ENCODE results near the gene C3orf70.
A peak's percentile ranks its signal among the peaks of the same experiment; 100 is the strongest.

Gene C3orf70

GRCh38 chr3:185151964-185152409 lies 873 bp downstream of the C3orf70 start:
- 0 out of 2 replicates have a peak, but pooled peaks have one; percentile 15 for TF ChIP-seq TCF12 (IDR thresholded peaks at IDR 0.05; ENCODE audit: low read depth)
- TF ChIP-seq TEAD4 (IDR thresholded peaks at IDR 0.05) = no peak
- no peak for TF ChIP-seq TAF1 (IDR thresholded peaks at IDR 0.05; ENCODE audit: low read depth)

- TF ChIP-seq NFIC (IDR thresholded peaks at IDR 0.05) = no peak
- no peak for TF ChIP-seq REST (IDR thresholded peaks at IDR 0.05; ENCODE audit: low read depth)
- TF ChIP-seq CREB1 (IDR thresholded peaks at IDR 0.05; ENCODE audit: low read depth) = no peak
- TF ChIP-seq RAD21 (IDR thresholded peaks at IDR 0.05; ENCODE audit: low read depth) = no peak
Observed at GRCh38 chr3:185151101-185151963, 1.5 kb downstream of the C3orf70 start.

- no peak for TF ChIP-seq USF1 (IDR thresholded peaks at IDR 0.05)
- TF ChIP-seq EP300 (IDR thresholded peaks at IDR 0.05; ENCODE audit: borderline replicate concordance) = no peak
- no peak for TF ChIP-seq YY1 (IDR thresholded peaks at IDR 0.05; ENCODE audit: low read depth)
- TF ChIP-seq NFIC (IDR thresholded peaks at IDR 0.05) = no peak
- TF ChIP-seq RAD21 (IDR thresholded peaks at IDR 0.05; ENCODE audit: low read depth) = no peak
- TF ChIP-seq TAF1 (IDR thresholded peaks at IDR 0.05; ENCODE audit: low read depth) = no peak
- no peak for TF ChIP-seq CREB1 (IDR thresholded peaks at IDR 0.05; ENCODE audit: low read depth)
- TF ChIP-seq FOXM1 (IDR thresholded peaks at IDR 0.05; ENCODE audit: borderline replicate concordance, low read depth) = no peak
- no peak for TF ChIP-seq MAX (IDR thresholded peaks at IDR 0.05)
- TF ChIP-seq CEBPB (IDR thresholded peaks at IDR 0.05) = no peak
- no peak for TF ChIP-seq EGR1 (IDR thresholded peaks at IDR 0.05)
- TF ChIP-seq TCF12 (IDR thresholded peaks at IDR 0.05; ENCODE audit: low read depth) = no peak
- no peak for TF ChIP-seq REST (IDR thresholded peaks at IDR 0.05; ENCODE audit: low read depth)
- TF ChIP-seq ZBTB7A (IDR thresholded peaks at IDR 0.05; ENCODE audit: low read depth) = no peak
- TF ChIP-seq TEAD4 (IDR thresholded peaks at IDR 0.05) = no peak
Observed at GRCh38 chr3:185150561-185150960, 2.3 kb downstream of the C3orf70 start.

GRCh38 chr3:185149591-185149990 lies 3.3 kb downstream of the C3orf70 start:
- TF ChIP-seq REST (IDR thresholded peaks at IDR 0.05; ENCODE audit: low read depth) (no peak), TEAD4 (IDR thresholded peaks at IDR 0.05) (no peak), RAD21 (IDR thresholded peaks at IDR 0.05; ENCODE audit: low read depth) (no peak), TAF1 (IDR thresholded peaks at IDR 0.05; ENCODE audit: low read depth) (no peak), YY1 (IDR thresholded peaks at IDR 0.05; ENCODE audit: low read depth) (no peak), EGR1 (IDR thresholded peaks at IDR 0.05) (no peak), EP300 (IDR thresholded peaks at IDR 0.05; ENCODE audit: borderline replicate concordance) (no peak), MAX (IDR thresholded peaks at IDR 0.05) (no peak), ZBTB7A (IDR thresholded peaks at IDR 0.05; ENCODE audit: low read depth) (no peak), CREB1 (IDR thresholded peaks at IDR 0.05; ENCODE audit: low read depth) (no peak), NFIC (IDR thresholded peaks at IDR 0.05) (no peak), FOXM1 (IDR thresholded peaks at IDR 0.05; ENCODE audit: borderline replicate concordance, low read depth) (no peak), CEBPB (IDR thresholded peaks at IDR 0.05) (no peak), USF1 (IDR thresholded peaks at IDR 0.05) (no peak), TCF12 (IDR thresholded peaks at IDR 0.05; ENCODE audit: low read depth) (no peak)

Measured in Ishikawa (cell line).